AG09309 (cell line): ENCODE results near the gene RNF186.

Experiments
- DNase-seq: peaks from one replicate; pipeline ENCODE4 v3.0.0-alpha.2; 2010; ENCODE audit warnings: low read depth
- H3K4me3 ChIP-seq: 2 replicates; pipeline ENCODE4 v1.5.1; 2011; ENCODE audit warnings: mild to moderate bottlenecking, low read depth, low read length, moderate library complexity; ENCODE audit not compliant: control insufficient read depth
- TF ChIP-seq, protein P1 (sequence below): IDR thresholded peaks from 2 replicates; pipeline ENCODE4 v1.5.1; 2011; ENCODE audit warnings: mild to moderate bottlenecking, low read depth, low read length, inconsistent platforms; ENCODE audit not compliant: insufficient read depth, control insufficient read depth; ENCODE audit errors: missing control alignments

The RNF186 gene

DNA sequence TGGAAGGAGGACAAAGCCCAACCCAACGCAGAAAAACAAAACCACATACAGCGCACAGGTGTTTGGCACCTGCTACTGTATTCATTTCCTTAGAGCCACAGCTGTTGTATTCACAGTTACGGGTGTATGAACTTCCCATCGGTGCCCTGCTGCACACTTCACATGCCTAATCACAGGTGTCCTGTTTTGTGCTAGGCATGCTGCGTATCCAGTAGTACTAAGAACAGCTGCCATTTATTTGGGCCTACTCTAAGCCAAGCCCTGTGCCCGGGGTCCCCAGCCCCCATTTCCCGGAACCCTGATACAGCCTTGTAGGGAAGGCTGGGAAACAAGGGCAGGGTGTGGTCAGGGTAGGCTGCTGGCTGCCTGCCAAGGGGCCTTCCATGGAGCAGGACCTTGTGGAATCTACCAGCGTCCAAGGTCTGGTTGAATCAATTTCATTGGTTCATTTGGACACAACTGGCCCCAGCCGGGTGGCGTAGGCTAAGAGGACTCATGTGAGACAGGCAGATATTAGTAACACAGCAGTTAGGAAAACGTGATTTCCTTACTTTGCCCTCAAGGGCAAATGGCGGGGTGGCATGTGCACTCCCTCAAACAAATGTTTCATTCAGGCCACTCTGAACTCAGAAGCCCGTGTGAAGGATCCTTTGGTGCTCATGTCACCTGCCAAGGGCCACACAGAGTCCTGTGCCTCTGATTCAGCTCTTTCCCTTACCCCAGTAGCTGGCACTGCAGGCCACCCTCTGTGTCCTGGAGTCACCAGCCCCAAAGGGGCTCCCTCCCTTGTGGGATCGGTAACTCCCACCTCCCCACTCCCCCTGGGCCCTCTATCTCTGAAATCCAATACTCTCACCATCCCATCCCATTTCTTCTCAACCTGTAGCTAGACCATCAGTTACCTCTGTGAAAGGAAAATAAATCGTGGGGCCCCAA, 986 bp upstream of the RNF186 start:
- no peak overlapping the region for H3K4me3 ChIP-seq
- TF ChIP-seq, protein P1, sequence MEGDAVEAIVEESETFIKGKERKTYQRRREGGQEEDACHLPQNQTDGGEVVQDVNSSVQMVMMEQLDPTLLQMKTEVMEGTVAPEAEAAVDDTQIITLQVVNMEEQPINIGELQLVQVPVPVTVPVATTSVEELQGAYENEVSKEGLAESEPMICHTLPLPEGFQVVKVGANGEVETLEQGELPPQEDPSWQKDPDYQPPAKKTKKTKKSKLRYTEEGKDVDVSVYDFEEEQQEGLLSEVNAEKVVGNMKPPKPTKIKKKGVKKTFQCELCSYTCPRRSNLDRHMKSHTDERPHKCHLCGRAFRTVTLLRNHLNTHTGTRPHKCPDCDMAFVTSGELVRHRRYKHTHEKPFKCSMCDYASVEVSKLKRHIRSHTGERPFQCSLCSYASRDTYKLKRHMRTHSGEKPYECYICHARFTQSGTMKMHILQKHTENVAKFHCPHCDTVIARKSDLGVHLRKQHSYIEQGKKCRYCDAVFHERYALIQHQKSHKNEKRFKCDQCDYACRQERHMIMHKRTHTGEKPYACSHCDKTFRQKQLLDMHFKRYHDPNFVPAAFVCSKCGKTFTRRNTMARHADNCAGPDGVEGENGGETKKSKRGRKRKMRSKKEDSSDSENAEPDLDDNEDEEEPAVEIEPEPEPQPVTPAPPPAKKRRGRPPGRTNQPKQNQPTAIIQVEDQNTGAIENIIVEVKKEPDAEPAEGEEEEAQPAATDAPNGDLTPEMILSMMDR = no peak
- DNase-seq = no peak

DNA sequence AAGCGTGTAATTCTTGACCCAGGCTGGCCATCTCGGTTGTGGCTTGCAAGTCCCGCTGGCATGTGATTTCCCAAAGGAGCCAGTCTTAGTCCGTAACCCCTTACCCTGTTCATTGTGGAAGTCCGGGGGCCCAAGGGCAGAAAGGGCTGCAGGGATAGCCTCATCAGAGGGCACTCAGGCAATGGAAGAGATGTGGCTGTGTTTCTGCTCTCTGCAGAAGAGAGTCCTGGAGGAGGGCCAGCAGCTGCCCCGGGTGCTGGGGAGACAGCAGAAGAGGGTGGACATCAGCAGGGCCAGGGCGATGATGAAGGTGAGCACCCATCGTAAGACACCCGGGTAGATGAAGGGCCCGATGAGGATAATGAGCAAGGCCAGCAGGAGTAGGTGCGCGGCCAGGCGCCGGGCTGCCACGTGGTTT, 830 bp downstream of the RNF186 start:
- H3K4me3 ChIP-seq = no peak overlapping the region
- no peak for DNase-seq
- TF ChIP-seq, protein P1 = no peak

DNA sequence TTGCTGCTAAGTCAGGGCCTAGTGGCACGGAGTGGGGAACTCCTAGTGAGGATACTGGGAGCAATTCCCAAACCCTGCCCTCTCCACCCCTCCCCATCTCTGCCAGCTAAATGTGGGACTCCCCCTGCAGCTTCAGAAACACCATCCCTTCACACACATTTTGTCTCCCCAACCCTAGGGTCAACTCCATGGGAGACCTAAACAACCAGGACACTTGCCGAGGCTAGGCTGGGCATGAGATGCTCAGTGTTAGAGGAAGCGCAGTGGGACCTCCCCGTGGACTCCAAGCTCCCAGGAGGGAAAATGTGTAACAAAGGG, 1.5 kb downstream of the RNF186 start:
- H3K4me3 ChIP-seq = no peak overlapping the region
- no peak for DNase-seq
- TF ChIP-seq, protein P1 = no peak

DNA sequence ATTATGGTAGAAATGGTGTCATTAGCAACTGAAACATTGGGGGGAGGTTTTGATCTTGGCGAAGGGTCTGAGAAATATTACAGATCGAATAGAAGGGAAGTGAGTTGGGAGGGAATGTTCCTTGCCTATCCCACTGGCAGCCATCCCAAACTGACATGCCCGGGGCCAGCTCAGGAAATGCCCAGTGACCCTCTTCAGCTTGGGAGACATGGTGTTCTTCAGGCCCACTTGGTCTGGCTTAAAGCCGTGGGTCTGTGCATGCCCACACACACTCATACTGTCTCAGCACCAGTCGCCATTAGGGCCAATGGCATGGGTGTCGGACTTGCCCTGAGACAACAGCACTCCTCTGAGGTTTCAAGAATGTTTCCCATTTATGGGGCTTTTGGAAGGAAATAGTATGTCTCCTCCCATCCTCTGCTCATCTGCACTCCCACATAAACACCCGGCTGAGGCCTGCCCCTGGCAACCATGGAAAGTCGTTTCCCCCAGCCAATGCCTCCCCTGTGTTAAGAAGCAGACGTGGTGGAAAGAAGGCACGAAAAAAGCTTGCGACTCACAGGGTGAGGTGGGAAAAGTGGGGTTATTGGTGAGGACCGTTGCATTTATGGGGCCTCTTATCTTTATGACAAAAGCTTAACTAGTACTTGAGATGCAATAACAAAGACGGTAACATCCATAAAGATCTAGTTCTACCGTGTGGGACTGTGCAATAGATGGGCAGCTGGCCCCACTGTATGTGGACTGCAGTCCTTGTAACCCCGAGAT, 2.0 kb downstream of the RNF186 start:
- TF ChIP-seq, protein P1 = no peak
- peak; percentile 32 for DNase-seq
- no peak overlapping the region for H3K4me3 ChIP-seq

DNA sequence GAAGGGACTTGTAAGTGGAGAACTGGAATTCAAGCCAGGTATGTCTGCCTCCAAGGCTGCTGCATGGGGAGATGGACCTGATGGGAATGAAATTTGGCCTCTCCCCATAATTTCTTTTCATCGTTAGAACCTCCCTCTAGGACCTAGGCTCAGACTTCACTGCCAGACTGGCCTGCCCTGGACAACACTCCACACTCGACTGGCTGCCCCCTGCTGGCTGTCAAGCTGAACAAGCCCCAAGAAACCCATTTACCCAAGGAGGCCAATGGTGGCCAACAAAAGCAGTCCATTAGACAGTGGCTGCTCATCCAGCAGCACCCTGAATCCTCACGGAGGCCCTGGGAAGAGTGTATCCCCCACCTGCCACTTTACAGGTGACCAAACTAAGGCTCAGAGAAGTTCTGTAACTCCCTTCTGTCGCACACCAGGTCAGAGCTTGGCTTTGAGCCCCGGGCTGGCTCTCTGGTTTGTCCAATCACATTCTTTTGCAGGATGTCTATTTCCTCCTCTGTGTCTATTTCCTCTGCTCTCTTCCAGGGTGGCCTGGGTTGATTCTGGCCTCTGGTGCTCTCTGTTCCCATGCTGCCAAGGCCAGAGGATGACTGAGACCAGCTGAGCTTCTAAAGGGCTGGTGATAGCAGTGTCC, 3.8 kb downstream of the RNF186 start:
- no peak overlapping the region for H3K4me3 ChIP-seq
- TF ChIP-seq, protein P1 = peak; percentile 68
- no peak for DNase-seq

DNA sequence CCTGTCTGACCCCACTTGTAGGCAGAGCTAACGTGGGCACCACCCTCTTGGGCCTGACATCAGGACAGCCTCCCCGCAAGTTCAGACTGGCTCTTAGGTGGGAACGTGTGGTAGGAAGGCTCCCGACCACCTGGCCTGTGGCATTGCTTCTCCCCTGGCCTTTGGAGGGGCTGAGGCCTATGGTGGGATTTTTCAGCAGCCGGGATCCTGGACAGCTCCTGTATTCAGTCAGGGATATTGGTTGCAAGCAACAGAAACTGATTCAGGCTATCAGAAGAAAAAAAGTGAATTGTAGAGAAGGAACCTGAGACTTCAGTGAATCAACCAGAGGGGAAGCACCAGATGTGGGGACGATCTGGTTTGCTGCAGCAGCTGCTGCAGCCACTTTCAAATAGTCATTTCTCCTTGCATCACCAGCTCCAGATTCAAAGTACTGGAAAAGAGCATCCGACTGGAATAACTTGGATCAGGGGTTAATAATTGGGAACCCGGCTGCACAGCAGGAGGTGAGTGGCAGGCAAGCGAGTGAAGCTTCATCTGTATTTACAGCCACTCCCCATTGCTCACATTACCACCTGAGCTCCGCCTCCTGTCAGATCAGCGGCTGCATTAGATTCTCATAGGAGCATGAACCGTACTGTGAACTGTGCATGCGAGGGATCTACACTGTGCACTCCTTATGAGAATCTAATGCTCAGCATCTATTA, 5.9 kb downstream of the RNF186 start:
- no peak overlapping the region for H3K4me3 ChIP-seq
- TF ChIP-seq, protein P1 = no peak
- no peak for DNase-seq
